ENCODE measurements around the gene NUDT6.

Gene NUDT6

GRCh38 chr4:122899682-122900081 is 22.7 kb downstream of the NUDT6 start:
- Histone ChIP-seq H3K9me2 (replicated peaks; ENCODE audit: low read depth, low read length) (no peaks in the 10 kb centered on the region), H3K9ac (ENCODE audit: low read depth, low read length, poor library complexity, severe bottlenecking) (no peak overlapping the region), H4K20me1 (ENCODE audit: insufficient read depth, low read length, poor library complexity, severe bottlenecking) (no peaks in the 10 kb centered on the region), H3K27me3 (ENCODE audit: insufficient read depth, low read length, poor library complexity, severe bottlenecking) (no peaks in the 10 kb centered on the region), H3K4me3 (ENCODE audit: low read length, poor library complexity, severe bottlenecking) (no peak overlapping the region), H3K9me3 (ENCODE audit: insufficient read depth, low read depth, low read length) (no peaks in the 10 kb centered on the region), H3K36me3 (ENCODE audit: insufficient read depth, low read length) (no peaks in the 10 kb centered on the region), H3F3A (ENCODE audit: low read depth) (no peaks in the 10 kb centered on the region), H3K4me2 (ENCODE audit: low read depth, low read length, poor library complexity, severe bottlenecking) (no peak overlapping the region), H3K4me1 (ENCODE audit: insufficient read depth, low read length, poor library complexity, severe bottlenecking) (no peaks in the 10 kb centered on the region), H3K79me2 (ENCODE audit: insufficient read depth, low read length) (no peaks in the 10 kb centered on the region), H2AFZ (ENCODE audit: low read length) (no peak overlapping the region)
- TF ChIP-seq EZH2phosphoT487 (IDR thresholded peaks at IDR 0.05; ENCODE audit: borderline replicate concordance): no peak
- no peak for TF ChIP-seq CTCF (conservative IDR thresholded peaks at IDR 0.05; ENCODE audit: low read length)

DNA sequence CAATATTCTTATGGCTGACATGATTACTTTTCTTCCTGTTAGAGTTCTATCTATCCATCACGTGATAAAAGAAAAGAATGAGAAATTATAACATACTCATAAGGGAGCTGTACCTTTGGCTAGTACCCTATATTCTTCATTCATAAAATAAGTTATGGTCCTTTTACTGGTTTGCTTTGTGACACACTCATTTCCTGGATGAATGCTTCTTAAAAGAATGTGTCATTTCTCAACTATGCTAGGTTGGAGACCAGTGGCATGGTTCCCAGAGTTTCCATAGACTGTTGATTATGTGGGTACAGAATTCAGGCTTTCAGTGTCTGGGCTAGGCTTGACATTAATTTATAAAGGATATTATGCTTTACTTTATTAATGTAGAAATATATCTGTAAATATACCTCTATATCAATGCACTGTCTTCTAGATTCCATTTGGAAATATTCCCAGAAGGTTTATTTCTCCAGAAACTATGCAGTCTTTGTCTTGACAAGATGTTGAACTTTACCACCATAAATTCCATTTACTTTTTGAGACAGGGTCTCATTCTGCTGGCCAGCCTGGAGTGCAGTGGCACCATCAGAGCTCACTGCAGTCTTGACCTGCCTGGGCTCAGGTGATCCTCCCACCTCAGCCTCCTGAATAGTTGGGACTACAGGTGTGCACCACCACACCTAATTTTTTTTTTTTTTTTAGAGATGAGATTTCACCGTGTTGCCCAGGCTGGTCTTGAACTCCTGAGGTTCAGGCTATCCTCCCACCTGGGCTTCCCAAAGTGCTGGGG is 23.8 kb downstream of the NUDT6 start:
- Histone ChIP-seq H3K9ac (ENCODE audit: low read depth, low read length, poor library complexity, severe bottlenecking) (no peak overlapping the region), H3K36me3 (ENCODE audit: insufficient read depth, low read length) (no peaks in the 10 kb centered on the region), H3K4me3 (ENCODE audit: low read length, poor library complexity, severe bottlenecking) (no peak overlapping the region), H4K20me1 (ENCODE audit: insufficient read depth, low read length, poor library complexity, severe bottlenecking) (no peaks in the 10 kb centered on the region), H3K79me2 (ENCODE audit: insufficient read depth, low read length) (no peaks in the 10 kb centered on the region), H3K9me3 (ENCODE audit: insufficient read depth, low read depth, low read length) (no peaks in the 10 kb centered on the region), H3K4me2 (ENCODE audit: low read depth, low read length, poor library complexity, severe bottlenecking) (no peak overlapping the region), H3K4me1 (ENCODE audit: insufficient read depth, low read length, poor library complexity, severe bottlenecking) (no peaks in the 10 kb centered on the region), H2AFZ (ENCODE audit: low read length) (no peak overlapping the region), H3K27me3 (ENCODE audit: insufficient read depth, low read length, poor library complexity, severe bottlenecking) (no peaks in the 10 kb centered on the region), H3F3A (ENCODE audit: low read depth) (no peaks in the 10 kb centered on the region), H3K9me2 (replicated peaks; ENCODE audit: low read depth, low read length) (no peaks in the 10 kb centered on the region)
- TF ChIP-seq CTCF (conservative IDR thresholded peaks at IDR 0.05; ENCODE audit: low read length) (no peak), EZH2phosphoT487 (IDR thresholded peaks at IDR 0.05; ENCODE audit: borderline replicate concordance) (no peak)

- no peak overlapping the region for H2AFZ ChIP-seq (ENCODE audit: low read length)
- no peaks in the 10 kb centered on the region for H3K79me2 ChIP-seq (ENCODE audit: insufficient read depth, low read length)
- H4K20me1 ChIP-seq (ENCODE audit: insufficient read depth, low read length, poor library complexity, severe bottlenecking): no peaks in the 10 kb centered on the region
- H3F3A ChIP-seq (ENCODE audit: low read depth): no peaks in the 10 kb centered on the region
- H3K9me2 ChIP-seq (replicated peaks; ENCODE audit: low read depth, low read length): no peaks in the 10 kb centered on the region
- no peaks in the 10 kb centered on the region for H3K27me3 ChIP-seq (ENCODE audit: insufficient read depth, low read length, poor library complexity, severe bottlenecking)
- no peaks in the 10 kb centered on the region for H3K4me1 ChIP-seq (ENCODE audit: insufficient read depth, low read length, poor library complexity, severe bottlenecking)
- TF ChIP-seq CTCF (conservative IDR thresholded peaks at IDR 0.05; ENCODE audit: low read length) (no peak), EZH2phosphoT487 (IDR thresholded peaks at IDR 0.05; ENCODE audit: borderline replicate concordance) (no peak)
- H3K4me3 ChIP-seq (ENCODE audit: low read length, poor library complexity, severe bottlenecking): no peak overlapping the region
- H3K36me3 ChIP-seq (ENCODE audit: insufficient read depth, low read length): no peaks in the 10 kb centered on the region
- no peaks in the 10 kb centered on the region for H3K9me3 ChIP-seq (ENCODE audit: insufficient read depth, low read depth, low read length)
- no peak overlapping the region for H3K9ac ChIP-seq (ENCODE audit: low read depth, low read length, poor library complexity, severe bottlenecking)
- no peak overlapping the region for H3K4me2 ChIP-seq (ENCODE audit: low read depth, low read length, poor library complexity, severe bottlenecking)
Measured at GRCh38 chr4:122896270-122896669, 26.1 kb downstream of the NUDT6 start.

All from Loucy (cell line).